Naive thymus-derived CD8-positive, alpha-beta T cell (primary cell): ENCODE measurements around the gene ZNF521. TPM values are rescaled to one million over a fixed set of nuclear protein-coding genes. Genes with fewer than 3 reads are reported as not detected.

Source experiments
- ATAC-seq, 2 donors: fragments of 150-1000 bp; cut with Tn5 transposase in 1 of 2; sonication (Bioruptor Pico), chemical (Tn5 transposase) in 1 of 2; 1 replicate in 1 of 2; 2 replicates in 1 of 2; pipeline ENCODE4 v1.10.0; 2021; ENCODE audit warnings: mild to moderate bottlenecking in 2 of 2, moderate library complexity in 2 of 2
- POLR2A ChIA-PET: fragments of 350-600 bp; sonication (Branson Sonifier 250); formaldehyde crosslinking; loops from one replicate; lab custom pipeline; 2021; ENCODE audit warnings: antibody characterized with exemption; lab: Charles Lee
- DNase-seq, 10 donors: peaks; one replicate each; pipeline versions ENCODE4 v3.0.0 to v3.0.0-alpha.2; 2020 to 2022
- H3K27ac Mint-ChIP-seq, 10 donors: one replicate each; pipeline ENCODE4 v1.8.0; 2020 to 2022; ENCODE audit warnings: mild to moderate bottlenecking in 10 of 10, mixed read lengths in 10 of 10, moderate library complexity in 4 of 10, inconsistent platforms in 1 of 10
- H3K27me3 Mint-ChIP-seq, 5 donors: one replicate each; pipeline ENCODE4 v1.8.0; 2021 to 2022; ENCODE audit warnings: mixed read lengths in 5 of 5
- H3K36me3 Mint-ChIP-seq, 3 donors: one replicate each; pipeline ENCODE4 v1.8.0; 2020 to 2022; ENCODE audit warnings: mixed read lengths in 3 of 3, mild to moderate bottlenecking in 2 of 3, inconsistent platforms in 1 of 3
- H3K4me1 Mint-ChIP-seq, 4 donors: one replicate each; pipeline ENCODE4 v1.8.0; 2021 to 2022; ENCODE audit warnings: mixed read lengths in 4 of 4
- H3K4me3 Mint-ChIP-seq, 10 donors: one replicate each; pipeline ENCODE4 v1.8.0; 2020 to 2022; ENCODE audit warnings: mild to moderate bottlenecking in 10 of 10, mixed read lengths in 10 of 10, moderate library complexity in 6 of 10, inconsistent platforms in 1 of 10
- H3K9me3 Mint-ChIP-seq, 9 donors: one replicate each; pipeline ENCODE4 v1.8.0; 2020 to 2022; ENCODE audit warnings: mixed read lengths in 9 of 9, mild to moderate bottlenecking in 3 of 9, inconsistent platforms in 1 of 9, moderate library complexity in 1 of 9
- polyA plus RNA-seq, 3 donors: library from polyadenylated mRNA; unstranded; fragments of 300-500 nt; fragmentation: Illumina TruSeq; gene quantifications; one replicate each; pipeline ENCODE4 v1.2.3, GENCODE V29; 2021
- total RNA-seq, 8 experiments: library from RNA in 2 of 8; stranded (reverse) in 2 of 8; gene quantifications; one replicate each; pipeline ENCODE4 v1.2.3 and lab custom pipeline; 2021 to 2026

Gene ZNF521
- total and polyA plus RNA-seq, 5 experiments from 2014 or later, result 0.62 TPM; not detected in 4

DNA sequence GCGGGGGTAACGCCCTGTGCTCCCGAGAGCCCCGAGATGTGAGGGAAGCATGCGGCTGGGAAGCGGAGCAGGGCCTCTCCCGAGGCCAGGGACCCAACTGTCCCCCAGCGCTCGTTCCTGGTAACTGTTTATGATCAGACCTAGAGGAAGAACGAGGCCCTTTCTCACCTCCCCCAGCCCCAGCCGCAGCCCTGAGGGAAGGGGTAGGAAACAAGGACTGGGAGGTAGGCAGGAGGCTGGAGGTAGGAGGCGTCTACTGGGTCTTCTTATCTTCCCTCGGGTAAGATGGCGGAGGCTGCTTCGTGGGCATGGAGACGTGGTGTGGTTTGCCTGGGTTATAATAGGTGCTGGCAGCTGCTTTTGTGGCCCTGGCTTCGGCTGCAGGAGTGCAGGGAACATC, 335.8 kb downstream of the ZNF521 start:
- POLR2A ChIA-PET, result no interaction called here
- ATAC-seq (no peak), DNase-seq (no peak)
- no peak overlapping the region for H3K27ac Mint-ChIP-seq
- H3K9me3 Mint-ChIP-seq, result peaks cover 0 to 7% (median under 1%) of the 10 kb centered on the region in 9 donors
- H3K4me3 Mint-ChIP-seq, result no peak overlapping the region
- peaks cover 0 to 12% (median 2%) of the 10 kb centered on the region in 5 donors for H3K27me3 Mint-ChIP-seq
- no peaks in the 10 kb centered on the region for H3K4me1 Mint-ChIP-seq
- H3K36me3 Mint-ChIP-seq, result no peaks in the 10 kb centered on the region
